ENCODE data around the gene JAZF1. TPM values are rescaled to one million over a fixed set of nuclear protein-coding genes. Genes with fewer than 3 reads are reported as not detected.

Gene JAZF1
- total and polyA plus RNA-seq, 2 of the 8 experiments (the other 6 are each of a cell fraction or from before 2014, with no cell fraction given), result 2.6 to 21.8 TPM

GRCh38 chr7:27945058-27945795, 235.4 kb downstream of the JAZF1 start:
- no peak overlapping the region for H2BK120ac ChIP-seq (replicated peaks; ENCODE audit: low read depth, low read length)
- TF ChIP-seq NRF1 (IDR thresholded peaks at IDR 0.05; ENCODE audit: low read depth, low read length) (no peak), TCF12 (IDR thresholded peaks at IDR 0.05; ENCODE audit: low read depth, low read length) (no peak)

More at GRCh38 chr7:27945058-27945795, 235.4 kb downstream of the JAZF1 start:
- Histone ChIP-seq H4K5ac (ENCODE audit: insufficient read length, low read depth, low read length) (no peak overlapping the region), H3K4me3 (ENCODE audit: extremely low read depth in 1 of 4, insufficient read depth in 2 of 4, low read depth in 3 of 4, low read length in 4 of 4) (no peak overlapping the region), H3K79me2 (ENCODE audit: control insufficient read depth in 1 of 2, insufficient read depth in 2 of 2, low read length in 2 of 2) (no peaks in the 10 kb centered on the region), H3K18ac (ENCODE audit: extremely low read depth, low read length) (no peak overlapping the region), H3K56ac (replicated peaks; ENCODE audit: insufficient read length, low read depth, low read length) (no peak overlapping the region), H3K23ac (ENCODE audit: insufficient read length) (no peak overlapping the region), H2BK15ac (ENCODE audit: low read length) (no peak overlapping the region), H2BK12ac (ENCODE audit: low read depth, low read length) (no peak overlapping the region), H3K4ac (replicated peaks; ENCODE audit: insufficient read length, low read depth, low read length) (no peak overlapping the region), H2BK5ac (ENCODE audit: low read depth, low read length) (no peak overlapping the region), H3K27ac (ENCODE audit: low read depth, low read length) (no peak overlapping the region), H3K9me3 (ENCODE audit: insufficient read depth in 2 of 2, low read depth in 1 of 2, low read length in 1 of 2) (no peaks in the 10 kb centered on the region), H2AK5ac (ENCODE audit: low read depth, low read length) (no peak overlapping the region), H3K79me1 (ENCODE audit: low read depth, low read length) (no peaks in the 10 kb centered on the region; the same call in 1 of the 2 replicates), H3K27me3 (replicated peaks in 1 of 4; ENCODE audit: control insufficient read depth in 3 of 4, extremely low read depth in 1 of 4, insufficient read depth in 3 of 4, low read length in 3 of 4) (no peaks in the 10 kb centered on the region), H3K23me2 (ENCODE audit: low read depth, low read length) (no peaks in the 10 kb centered on the region; the same call in 1 of the 2 replicates), H3K9ac (replicated peaks in 1 of 4; ENCODE audit: extremely low read depth in 1 of 4, low read depth in 3 of 4, low read length in 3 of 4) (no peak overlapping the region), H3K36me3 (ENCODE audit: control insufficient read depth in 2 of 4, insufficient read depth in 4 of 4, low read length in 3 of 4) (no peaks in the 10 kb centered on the region), H4K91ac (replicated peaks; ENCODE audit: insufficient read length, low read length) (no peak overlapping the region), H3K4me2 (ENCODE audit: insufficient read depth in 1 of 2, low read depth in 2 of 2, low read length in 2 of 2) (no peak overlapping the region), H2BK20ac (ENCODE audit: low read length) (no peak overlapping the region), H4K20me1 (replicated peaks in 1 of 2; ENCODE audit: control insufficient read depth in 1 of 2, insufficient read depth in 2 of 2, low read length in 2 of 2) (peaks cover 0 to 1% of the 10 kb centered on the region in 2 experiments), H2AFZ (ENCODE audit: low read length) (no peak overlapping the region), H4K8ac (ENCODE audit: extremely low read depth, insufficient read depth, low read length) (no peak overlapping the region), H3K4me1 (replicated peaks in 1 of 4; ENCODE audit: control insufficient read depth in 3 of 4, insufficient read depth in 4 of 4, low read length in 3 of 4) (no peaks in the 10 kb centered on the region), H3K14ac (ENCODE audit: insufficient read length) (no peak overlapping the region)
- DNase-seq (ENCODE audit: low read depth in 1 of 2, low spot score in 2 of 2) (no peak), FAIRE-seq (no peak)
- CTCF ChIA-PET (ENCODE audit: partially characterized antibody), result interaction anchor here (0.8 to 1.4 kb wide), 2 partner anchors 74 to 1205 kb away, joined by 3 to 6 read pairs; no protein-coding TSS in a partner anchor
- POLR2A ChIA-PET (ENCODE audit: partially characterized antibody), result interaction anchor here (0.6 kb wide), 1 partner anchor 89 kb away, joined by 3 read pairs; no protein-coding TSS in a partner anchor
- 85% methylated on average over 10 of the region's 10 CpGs; no CpG with 5 or more reads in 1 of the 2 experiments for WGBS, 2 experiments (ENCODE audit: extremely low coverage in 1 of 2, insufficient coverage in 1 of 2, insufficient read length in 1 of 2, insufficient replicate concordance in 2 of 2, low coverage in 1 of 2, low lambda C conversion rate in 2 of 2, missing lambda C conversion rate in 1 of 2)

Measured in H1 (cell line).